BJ (cell line): ENCODE results near the gene AGBL4. TPM values are rescaled to one million over a fixed set of nuclear protein-coding genes. Genes with fewer than 3 reads are reported as not detected.

Experiments used
- CTCF ChIA-PET: fragments of 350-600 bp; formaldehyde crosslinking; extraction: SDS; loops from one replicate; lab custom pipeline; 2021; ENCODE audit warnings: antibody characterized with exemption, inconsistent platforms; lab: Yijun Ruan, JAX
- POLR2A ChIA-PET: fragments of 300-600 bp; sonication (Branson Sonifier 250); formaldehyde crosslinking; extraction: SDS; loops from one replicate; lab custom pipeline; 2021; ENCODE audit warnings: antibody characterized with exemption; lab: Charles Lee
- DNase-seq: peaks from one replicate; pipeline ENCODE4 v3.0.0-alpha.2; 2011; ENCODE audit warnings: low read depth
- H3K27me3 ChIP-seq: 2 replicates; pipeline ENCODE4 v1.6.0; 2011; ENCODE audit warnings: low read length; ENCODE audit not compliant: control insufficient read depth, insufficient read depth
- H3K36me3 ChIP-seq: 2 replicates; pipeline ENCODE4 v1.5.1; 2011; ENCODE audit warnings: low read length; ENCODE audit not compliant: control insufficient read depth, insufficient read depth
- H3K4me3 ChIP-seq: 2 replicates; pipeline ENCODE4 v1.5.1; 2011; ENCODE audit warnings: low read depth, mild to moderate bottlenecking, control low read depth, low read length
- polyA plus RNA-seq: library from polyadenylated mRNA; depleted of rRNA; stranded (reverse); fragments of >200 nt; gene quantifications from 2 replicates; pipeline ENCODE4 v1.2.3, GENCODE V29; 2011
- TF ChIP-seq, protein P1 (sequence below): IDR thresholded peaks from 2 replicates; pipeline ENCODE4 v1.5.1; 2011; ENCODE audit warnings: low read depth, mild to moderate bottlenecking, control low read depth, inconsistent platforms, low read length, moderate library complexity; ENCODE audit not compliant: insufficient read depth

Gene AGBL4
- polyA plus RNA-seq, 1 experiment, result not detected

- no peak overlapping the region for H3K4me3 ChIP-seq
- TF ChIP-seq, protein P1, sequence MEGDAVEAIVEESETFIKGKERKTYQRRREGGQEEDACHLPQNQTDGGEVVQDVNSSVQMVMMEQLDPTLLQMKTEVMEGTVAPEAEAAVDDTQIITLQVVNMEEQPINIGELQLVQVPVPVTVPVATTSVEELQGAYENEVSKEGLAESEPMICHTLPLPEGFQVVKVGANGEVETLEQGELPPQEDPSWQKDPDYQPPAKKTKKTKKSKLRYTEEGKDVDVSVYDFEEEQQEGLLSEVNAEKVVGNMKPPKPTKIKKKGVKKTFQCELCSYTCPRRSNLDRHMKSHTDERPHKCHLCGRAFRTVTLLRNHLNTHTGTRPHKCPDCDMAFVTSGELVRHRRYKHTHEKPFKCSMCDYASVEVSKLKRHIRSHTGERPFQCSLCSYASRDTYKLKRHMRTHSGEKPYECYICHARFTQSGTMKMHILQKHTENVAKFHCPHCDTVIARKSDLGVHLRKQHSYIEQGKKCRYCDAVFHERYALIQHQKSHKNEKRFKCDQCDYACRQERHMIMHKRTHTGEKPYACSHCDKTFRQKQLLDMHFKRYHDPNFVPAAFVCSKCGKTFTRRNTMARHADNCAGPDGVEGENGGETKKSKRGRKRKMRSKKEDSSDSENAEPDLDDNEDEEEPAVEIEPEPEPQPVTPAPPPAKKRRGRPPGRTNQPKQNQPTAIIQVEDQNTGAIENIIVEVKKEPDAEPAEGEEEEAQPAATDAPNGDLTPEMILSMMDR, result no peak
- ChIA-PET CTCF (no interaction called here), POLR2A (no interaction called here)
- no peak for DNase-seq
- H3K36me3 ChIP-seq, result no peaks in the 10 kb centered on the region
- no peaks in the 10 kb centered on the region for H3K27me3 ChIP-seq
These were observed 1177.3 kb downstream of the AGBL4 start for GRCh38 chr1:48846441-48846840.

GRCh38 chr1:48844187-48844586 is 1179.6 kb downstream of the AGBL4 start:
- no peak for DNase-seq
- ChIA-PET POLR2A (no interaction called here), CTCF (no interaction called here)
- TF ChIP-seq, protein P1, result no peak
- no peaks in the 10 kb centered on the region; the same call in 1 of the 2 replicates for H3K27me3 ChIP-seq
- no peak overlapping the region for H3K4me3 ChIP-seq
- no peaks in the 10 kb centered on the region for H3K36me3 ChIP-seq

GRCh38 chr1:48841966-48842365 is 1181.8 kb downstream of the AGBL4 start:
- ChIA-PET CTCF (no interaction called here), POLR2A (no interaction called here)
- Histone ChIP-seq H3K27me3 (no peaks in the 10 kb centered on the region; the same call in 1 of the 2 replicates), H3K36me3 (no peaks in the 10 kb centered on the region), H3K4me3 (no peak overlapping the region)
- TF ChIP-seq, protein P1, result no peak
- no peak for DNase-seq

- ChIA-PET POLR2A (no interaction called here), CTCF (interaction anchor here (0.9 kb wide), 1 partner anchor 24 kb away, joined by 3 read pairs; no protein-coding TSS in a partner anchor)
- no peak overlapping the region for H3K4me3 ChIP-seq
- DNase-seq, result no peak
- TF ChIP-seq, protein P1, result no peak
- H3K27me3 ChIP-seq, result no peaks in the 10 kb centered on the region; the same call in 1 of the 2 replicates
- no peaks in the 10 kb centered on the region for H3K36me3 ChIP-seq
These were observed 1182.3 kb downstream of the AGBL4 start for GRCh38 chr1:48841461-48841860.

- H3K36me3 ChIP-seq, result no peaks in the 10 kb centered on the region
- CTCF ChIA-PET, result interaction anchor here (1.1 kb wide), 1 partner anchor 11 kb away, joined by 3 read pairs; no protein-coding TSS in a partner anchor
- DNase-seq, result no peak
- H3K27me3 ChIP-seq, result no peaks in the 10 kb centered on the region
- POLR2A ChIA-PET, result no interaction called here
- TF ChIP-seq, protein P1, result no peak
- H3K4me3 ChIP-seq, result no peak overlapping the region
These were observed 1192.4 kb downstream of the AGBL4 start for GRCh38 chr1:48831120-48831978.
